Erythroblast (primary cell): Measurements from ENCODE around the gene MEF2C.

Experiments used
- GATA1 ChIP-seq: IDR thresholded peaks from 2 replicates; pipeline ENCODE4 v1.6.1; 2011; ENCODE audit warnings: low read depth, mild to moderate bottlenecking, control low read depth, low read length, moderate library complexity
- POLR2A ChIP-seq: IDR thresholded peaks from 2 replicates; pipeline ENCODE4 v1.6.1; 2011; ENCODE audit warnings: mild to moderate bottlenecking, low read length

GRCh38 chr5:88734983-88735382, 148.0 kb downstream of the MEF2C start:
- TF ChIP-seq POLR2A = no peak
- TF ChIP-seq GATA1 = no peak
